HG02571 (cell line): ENCODE measurements around the gene COL27A1.
"Not testable (repeated sequence)": the region's sequence is repeated elsewhere in the genome, so short reads cannot be mapped to it uniquely, and the experiment has no call there.

Experiments used
- ATAC-seq: cut with Tn5 transposase; IDR thresholded peaks from one replicate; pipeline ENCODE4 v1.9.1; 2021; ENCODE audit warnings: mild to moderate bottlenecking, moderate library complexity; ENCODE audit not compliant: unreplicated experiment

COL27A1 gene

DNA sequence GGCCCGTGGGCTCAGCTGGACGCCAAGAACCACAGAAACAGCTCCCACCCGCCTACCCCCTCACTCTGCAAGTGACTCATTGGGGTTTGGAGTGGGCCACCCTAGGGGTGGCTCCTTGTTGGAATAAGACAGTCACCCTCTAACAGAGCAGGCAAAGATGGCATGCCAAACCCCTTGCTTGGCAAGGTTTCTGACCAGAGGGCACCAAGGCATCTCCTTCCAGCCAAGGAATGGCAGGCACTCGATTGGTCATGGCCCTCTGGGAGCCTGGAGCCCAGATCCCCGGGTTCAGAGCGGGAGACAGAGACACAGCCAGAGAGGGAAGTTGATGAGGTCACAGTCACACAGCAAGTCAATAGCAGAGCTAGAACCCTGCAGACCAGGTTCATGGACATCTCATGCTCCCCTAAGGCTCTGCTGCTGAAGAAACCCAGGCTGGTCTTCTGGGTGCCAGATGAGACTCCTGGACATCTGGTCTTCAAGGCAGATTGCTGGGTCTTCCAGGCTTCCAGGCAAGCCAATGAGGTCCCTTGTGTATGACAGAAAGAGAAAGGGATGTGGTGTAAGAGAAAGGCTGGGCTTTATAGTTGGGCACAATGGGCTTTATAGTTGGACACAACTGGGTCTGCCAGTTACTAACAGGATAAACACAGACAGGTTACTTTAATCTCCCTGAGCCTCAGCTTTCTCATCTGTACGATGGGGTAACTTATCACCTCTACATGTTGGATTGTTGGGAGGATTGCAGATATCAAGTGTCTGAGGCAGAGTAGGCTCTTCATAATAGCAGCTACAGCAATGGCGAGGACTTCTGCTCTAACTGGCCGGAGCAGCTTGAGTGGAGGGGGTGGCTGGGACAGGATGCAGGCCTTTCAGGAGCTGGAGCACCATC is 33.0 kb upstream of the COL27A1 start:
- ATAC-seq, result no peak

DNA sequence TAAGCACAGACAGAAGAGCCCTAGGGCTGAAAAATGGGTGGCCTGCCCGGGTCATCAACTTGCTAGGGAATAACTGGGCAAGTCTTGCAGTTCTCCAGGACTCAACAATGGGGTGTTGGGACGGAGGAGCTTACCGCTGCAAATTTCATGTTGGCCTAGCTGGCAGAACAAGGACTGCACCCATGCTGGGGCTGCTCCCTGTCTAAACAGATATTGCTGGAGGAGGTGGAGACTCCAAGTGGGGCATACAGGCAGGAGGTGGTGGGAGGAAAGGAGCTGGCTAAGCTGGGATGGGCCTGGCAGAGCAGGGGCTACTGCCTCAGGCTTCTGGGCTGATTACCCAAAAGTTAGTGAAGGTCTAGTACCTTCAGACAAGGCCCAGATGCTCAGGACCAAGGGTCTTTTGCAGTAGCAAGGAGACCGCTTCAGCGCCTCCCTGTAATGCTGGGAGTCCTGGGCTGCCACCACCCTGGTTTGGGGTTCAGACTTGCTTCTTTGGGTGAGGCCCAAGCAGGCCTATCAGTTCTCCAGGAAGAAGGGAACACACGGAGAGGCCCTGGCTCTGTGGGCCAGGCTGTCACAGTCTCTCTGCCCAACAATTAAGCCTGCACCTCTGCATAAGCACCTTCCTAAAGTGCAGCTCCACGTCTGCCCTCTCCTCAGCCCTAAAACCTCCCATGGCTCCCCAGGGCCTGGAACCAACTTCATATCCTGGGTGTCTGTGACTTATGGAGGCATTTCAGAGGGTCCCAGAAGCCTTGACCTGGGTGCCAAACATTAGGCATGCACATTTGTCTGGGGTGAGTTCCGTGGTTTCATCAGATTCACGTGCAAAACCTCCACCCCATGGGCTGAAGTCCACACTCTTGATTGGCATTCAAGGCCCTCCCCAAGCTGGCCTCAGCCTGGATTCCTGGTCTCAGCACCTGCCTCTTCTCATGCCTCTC is 32.0 kb upstream of the COL27A1 start:
- no peak for ATAC-seq

GRCh38 chr9:114124138-114124537 is 31.2 kb upstream of the COL27A1 start:
- ATAC-seq, result no peak

DNA sequence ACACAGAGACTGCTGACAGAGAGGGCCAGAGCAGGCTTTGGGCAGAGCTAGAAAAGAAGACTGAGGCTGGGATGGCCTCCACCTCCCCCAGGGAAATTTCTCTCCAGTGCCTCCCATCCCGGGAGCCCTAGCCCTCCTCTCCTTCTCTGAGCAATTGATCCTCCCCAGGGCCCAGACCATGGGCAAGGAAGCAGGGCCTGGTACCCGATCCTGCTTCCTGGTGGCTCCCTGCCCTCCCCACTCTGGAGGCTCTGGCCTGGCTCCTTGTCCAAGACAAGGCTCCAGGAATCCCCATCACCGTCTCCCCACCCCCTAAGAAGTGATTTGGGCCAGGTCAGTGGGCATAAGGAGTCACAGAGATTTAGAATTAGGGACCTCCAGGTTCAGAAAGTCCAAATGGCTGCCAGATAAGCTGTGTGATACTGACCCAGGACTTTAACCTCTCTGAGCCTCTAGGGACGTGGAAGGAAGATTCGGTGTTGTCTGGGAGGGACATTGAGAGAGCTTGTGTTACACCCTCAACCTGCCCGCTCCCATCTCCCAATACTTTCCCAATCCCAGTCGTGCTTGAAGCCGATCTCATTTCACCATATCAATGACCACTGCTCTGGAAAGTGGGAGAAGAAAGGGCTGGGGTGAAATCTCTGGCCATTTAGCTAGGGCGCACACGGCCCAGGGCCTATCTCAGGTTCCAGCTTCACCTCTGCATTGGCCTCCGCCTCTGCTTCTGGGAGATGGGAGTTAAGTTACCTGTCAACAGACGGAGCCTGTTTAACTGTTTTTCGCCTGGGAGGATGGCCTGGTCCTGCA is 30.5 kb upstream of the COL27A1 start:
- ATAC-seq, result no peak

DNA sequence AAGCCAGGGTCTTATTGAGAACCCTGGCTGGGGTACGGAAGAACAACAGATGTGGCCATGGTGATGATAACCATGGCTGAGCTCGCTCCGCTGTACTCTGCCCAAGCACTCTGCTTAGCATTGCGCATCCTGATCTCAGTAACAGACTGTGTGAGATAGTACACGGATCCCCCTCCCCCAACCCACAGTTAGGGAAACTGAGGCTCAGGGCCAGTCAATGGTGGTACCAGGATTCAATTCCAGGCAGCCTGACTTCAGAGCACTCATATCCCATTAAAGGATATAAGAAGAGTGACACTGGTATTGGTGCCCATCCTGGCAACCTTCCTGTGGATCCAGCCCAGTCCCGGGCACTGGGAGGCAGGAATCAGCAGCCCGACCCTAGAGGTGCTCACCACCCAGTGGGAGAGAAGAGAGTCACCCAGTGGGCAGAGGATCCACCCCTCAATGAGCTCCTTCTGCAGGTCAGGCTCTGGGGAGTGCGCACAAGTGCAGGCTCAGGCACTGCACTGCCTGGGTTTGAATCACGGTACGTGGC is 29.8 kb upstream of the COL27A1 start:
- no peak for ATAC-seq

- ATAC-seq, result no peak
Measured at GRCh38 chr9:114126247-114127060, 28.9 kb upstream of the COL27A1 start.

DNA sequence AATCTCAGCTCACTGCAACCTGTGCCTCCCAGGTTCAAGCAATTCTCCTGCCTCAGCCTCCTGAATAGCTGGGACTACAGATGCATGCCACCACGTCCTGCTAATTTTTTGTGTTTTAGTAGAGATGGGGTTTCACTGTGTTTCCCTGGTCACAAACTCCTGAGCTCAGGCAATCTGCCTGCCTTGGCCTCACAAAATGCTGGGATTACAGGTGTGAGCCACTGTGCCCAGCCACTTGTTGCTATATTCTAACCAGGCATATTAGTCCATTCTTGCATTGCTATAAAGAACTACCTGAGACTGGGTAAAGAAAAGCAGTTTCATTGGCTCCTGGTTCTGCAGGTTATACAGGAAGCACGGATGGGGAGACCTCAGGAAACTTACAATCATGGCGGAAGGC is 26.6 kb upstream of the COL27A1 start:
- ATAC-seq, result not testable (repeated sequence)

DNA sequence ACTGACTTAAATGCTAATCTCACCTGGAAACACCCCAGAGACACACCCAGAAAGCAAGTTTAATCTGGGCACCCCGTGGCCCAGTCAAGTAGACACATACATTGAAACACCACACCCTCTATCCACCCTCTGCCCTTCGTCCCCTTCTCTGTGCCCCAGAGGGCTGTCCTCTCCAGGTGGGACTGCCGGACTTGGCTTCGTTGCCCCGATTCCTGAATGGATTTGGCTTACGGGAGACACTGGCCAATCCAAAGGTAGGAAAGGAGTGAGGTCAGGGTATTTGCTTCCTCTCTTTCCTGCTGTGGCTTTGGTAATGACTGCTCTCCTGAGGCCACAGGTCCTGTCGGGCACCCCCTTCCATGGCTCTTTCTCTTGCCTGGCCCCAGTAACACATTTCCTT is 25.2 kb upstream of the COL27A1 start:
- no peak for ATAC-seq

DNA sequence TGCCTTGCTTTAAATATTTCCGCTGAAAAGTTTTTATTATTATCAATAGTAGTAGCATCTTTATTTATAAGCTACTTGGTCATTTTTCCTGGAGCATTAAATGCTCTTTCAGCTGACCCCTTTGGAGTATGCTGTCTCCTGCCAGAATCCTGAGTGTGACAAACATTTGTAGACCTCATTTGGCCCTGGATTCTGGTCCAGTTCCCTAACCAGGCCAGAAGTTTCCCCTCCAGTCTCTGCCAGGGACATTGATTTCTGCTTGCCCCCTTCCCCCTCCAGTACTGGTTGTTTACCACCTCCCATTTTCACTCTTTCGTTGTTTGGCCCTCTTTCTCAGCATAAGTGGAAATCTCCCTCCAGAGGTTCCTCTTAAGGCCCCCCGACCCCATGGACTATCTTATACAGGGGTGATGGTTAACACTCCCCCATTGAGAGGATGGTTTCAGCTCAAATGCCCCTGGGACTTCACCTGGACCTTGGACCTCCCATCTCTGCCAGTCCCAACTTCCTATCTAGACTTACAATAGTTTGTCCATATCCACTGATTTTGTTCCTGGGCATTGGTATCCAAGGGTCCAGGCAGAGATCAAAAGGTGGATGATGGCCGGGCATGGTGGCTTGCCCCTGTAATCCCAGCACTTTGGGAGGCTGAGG is 24.6 kb upstream of the COL27A1 start:
- ATAC-seq, result no peak

DNA sequence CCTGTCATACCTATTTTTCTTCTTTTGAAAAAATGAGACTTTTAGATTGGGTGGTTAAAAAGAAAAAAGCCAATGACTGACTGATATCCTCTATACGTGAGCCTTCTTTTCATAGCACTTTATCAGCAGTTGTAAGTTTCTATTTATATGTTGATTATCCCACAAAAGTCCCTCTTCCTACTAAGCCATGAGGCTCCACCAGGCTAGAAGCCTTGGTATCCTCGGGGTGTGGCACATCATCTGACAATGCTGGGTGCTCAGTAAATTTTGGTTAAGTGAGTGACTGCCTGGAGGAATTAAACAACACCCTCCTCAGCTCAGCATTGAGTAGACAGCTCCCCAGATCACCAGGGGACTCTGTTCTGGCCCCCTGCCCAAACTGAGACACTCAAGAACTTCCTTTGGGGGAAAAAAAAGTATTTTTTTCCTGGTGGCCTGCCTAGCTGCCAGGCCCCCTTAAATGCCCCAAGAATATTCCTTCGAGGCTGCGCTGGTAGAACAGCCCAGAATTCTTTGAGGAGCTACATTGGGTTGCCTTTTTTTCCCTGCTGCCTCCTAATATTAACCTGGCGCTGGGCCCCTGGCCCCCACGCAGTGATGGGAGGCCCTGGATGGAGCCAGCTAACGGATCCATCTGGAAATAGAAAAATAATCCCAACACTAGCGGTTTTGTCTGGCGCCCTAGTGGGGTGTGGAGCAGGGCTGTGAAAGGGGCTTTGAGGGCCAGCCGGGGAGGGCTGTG is 23.4 kb upstream of the COL27A1 start:
- no peak for ATAC-seq

DNA sequence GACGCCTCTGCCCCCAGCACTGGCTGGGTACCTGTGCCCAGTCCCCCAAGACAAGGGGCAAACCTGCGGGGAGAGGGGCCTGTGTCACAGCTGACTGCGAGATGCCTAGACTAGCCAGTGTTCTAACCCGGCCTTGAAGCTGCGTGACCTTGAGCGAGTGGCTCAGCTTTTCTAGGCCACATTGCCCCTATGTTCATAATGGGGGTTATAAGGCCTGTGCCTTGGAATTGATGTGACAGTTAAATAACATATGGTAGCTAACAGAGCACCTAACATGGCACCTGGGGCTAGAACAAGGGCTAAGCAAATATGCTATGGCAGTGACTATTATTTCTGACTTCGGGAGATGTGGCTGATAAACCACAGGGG is 22.8 kb upstream of the COL27A1 start:
- no peak for ATAC-seq

- no peak for ATAC-seq
Measured at GRCh38 chr9:114134827-114135396, 20.4 kb upstream of the COL27A1 start.

- ATAC-seq, result no peak
Measured at GRCh38 chr9:114137831-114138230, 17.5 kb upstream of the COL27A1 start.

DNA sequence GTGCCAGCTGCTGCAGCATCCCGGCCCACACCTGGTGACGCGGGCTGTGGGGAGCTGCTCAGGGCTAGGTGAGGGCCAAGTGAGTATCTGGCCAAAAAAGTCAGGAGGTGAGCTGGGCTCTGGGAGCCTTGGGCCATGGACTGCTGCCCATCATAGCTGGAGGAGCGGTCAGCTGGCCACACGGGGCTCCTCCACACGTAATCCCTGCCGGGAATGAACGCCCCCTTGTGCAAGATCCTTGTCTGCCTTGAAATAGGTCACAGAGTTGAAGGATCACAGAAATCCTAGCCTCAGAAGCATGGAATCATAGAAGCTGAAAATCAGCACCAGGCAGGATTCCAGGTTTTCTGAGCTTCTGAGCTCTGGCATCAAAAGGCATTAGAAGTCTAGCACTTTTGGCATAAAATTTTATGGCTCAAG is 16.8 kb upstream of the COL27A1 start:
- no peak for ATAC-seq

GRCh38 chr9:114139071-114139470 is 16.3 kb upstream of the COL27A1 start:
- no peak for ATAC-seq

DNA sequence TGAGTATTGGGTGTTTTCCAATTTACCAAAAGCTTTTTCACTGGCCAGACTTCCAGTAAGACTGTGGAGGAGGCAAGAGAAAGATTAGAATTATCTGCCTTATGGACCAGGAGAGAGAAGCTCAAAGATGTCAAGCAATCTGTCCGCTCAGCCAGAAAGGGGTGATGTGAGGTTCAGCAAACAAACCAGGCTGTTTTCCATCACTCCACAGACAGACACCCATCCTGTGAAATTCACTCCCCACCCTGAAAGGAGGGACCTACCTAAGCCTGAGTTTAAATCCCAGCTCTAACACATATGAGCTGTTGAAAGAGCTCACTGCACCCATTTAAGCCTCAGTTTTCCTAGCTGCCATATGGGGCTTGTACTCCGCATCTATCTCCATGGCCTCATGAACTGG is 14.9 kb upstream of the COL27A1 start:
- ATAC-seq, result no peak

GRCh38 chr9:114140850-114141249 is 14.5 kb upstream of the COL27A1 start:
- ATAC-seq, result no peak
